Mucosa of stomach (tissue), 1 donor: ENCODE results near the gene R3HDML.
"Not testable (repeated sequence)": the region's sequence is repeated elsewhere in the genome, so short reads cannot be mapped to it uniquely, and the experiment has no call there.

Source experiments
- H3K27me3 ChIP-seq: one replicate; pipeline ENCODE4 v1.7.0; 2013; ENCODE audit warnings: mild to moderate bottlenecking, low read length; ENCODE audit not compliant: control insufficient read depth, insufficient read depth
- H3K36me3 ChIP-seq: one replicate; pipeline ENCODE4 v1.7.0; 2013; ENCODE audit warnings: low read length; ENCODE audit not compliant: control insufficient read depth, insufficient read depth
- H3K4me1 ChIP-seq: one replicate; pipeline ENCODE4 v1.7.0; 2013; ENCODE audit warnings: mild to moderate bottlenecking, low read length; ENCODE audit not compliant: control insufficient read depth, insufficient read depth
- H3K4me3 ChIP-seq: one replicate; pipeline ENCODE4 v1.7.0; 2013; ENCODE audit warnings: low read length
- H3K9ac ChIP-seq: one replicate; pipeline ENCODE4 v1.7.0; 2013; ENCODE audit warnings: mild to moderate bottlenecking, low read length, moderate library complexity
- H3K9me3 ChIP-seq: one replicate; pipeline ENCODE4 v1.7.0; 2013; ENCODE audit warnings: mild to moderate bottlenecking, low read length, moderate library complexity; ENCODE audit not compliant: control insufficient read depth
- donor health status: Pancreatic carcinoma.

Gene R3HDML

GRCh38 chr20:44334709-44335108 lies 2.1 kb upstream of the R3HDML start:
- no peak overlapping the region for H3K9ac ChIP-seq
- no peaks in the 10 kb centered on the region for H3K9me3 ChIP-seq
- no peak overlapping the region for H3K4me3 ChIP-seq
- no peaks in the 10 kb centered on the region for H3K4me1 ChIP-seq
- peaks cover 7% of the 10 kb centered on the region for H3K27me3 ChIP-seq
- H3K36me3 ChIP-seq, result no peaks in the 10 kb centered on the region

- Histone ChIP-seq H3K36me3 (no peaks in the 10 kb centered on the region), H3K4me1 (no peaks in the 10 kb centered on the region), H3K9ac (no peak overlapping the region), H3K27me3 (peaks cover 7% of the 10 kb centered on the region), H3K4me3 (no peak overlapping the region), H3K9me3 (no peaks in the 10 kb centered on the region)
Measured at GRCh38 chr20:44335675-44336074, 1.2 kb upstream of the R3HDML start.

- no peak overlapping the region for H3K4me3 ChIP-seq
- no peak overlapping the region for H3K9ac ChIP-seq
- peaks cover 7% of the 10 kb centered on the region for H3K27me3 ChIP-seq
- no peaks in the 10 kb centered on the region for H3K4me1 ChIP-seq
- no peaks in the 10 kb centered on the region for H3K9me3 ChIP-seq
- no peaks in the 10 kb centered on the region for H3K36me3 ChIP-seq
Measured at GRCh38 chr20:44336086-44336485, 757 bp upstream of the R3HDML start.

- no peaks in the 10 kb centered on the region for H3K4me1 ChIP-seq
- H3K4me3 ChIP-seq, result no peak overlapping the region
- H3K9ac ChIP-seq, result no peak overlapping the region
- H3K36me3 ChIP-seq, result no peaks in the 10 kb centered on the region
- H3K27me3 ChIP-seq, result peaks cover 3% of the 10 kb centered on the region
- H3K9me3 ChIP-seq, result no peaks in the 10 kb centered on the region
Measured at GRCh38 chr20:44342248-44342647, 5.4 kb downstream of the R3HDML start.

- H3K9ac ChIP-seq, result no peak overlapping the region
- H3K27me3 ChIP-seq, result peaks cover 2% of the 10 kb centered on the region
- H3K4me3 ChIP-seq, result no peak overlapping the region
- H3K4me1 ChIP-seq, result no peaks in the 10 kb centered on the region
- H3K9me3 ChIP-seq, result no peaks in the 10 kb centered on the region
- no peaks in the 10 kb centered on the region for H3K36me3 ChIP-seq
Measured at GRCh38 chr20:44343162-44343675, 6.4 kb downstream of the R3HDML start.

- Histone ChIP-seq H3K9ac (no peak overlapping the region), H3K4me3 (no peak overlapping the region), H3K27me3 (no peaks in the 10 kb centered on the region), H3K36me3 (no peaks in the 10 kb centered on the region), H3K9me3 (no peaks in the 10 kb centered on the region), H3K4me1 (no peaks in the 10 kb centered on the region)
Measured at GRCh38 chr20:44344723-44345122, 7.9 kb downstream of the R3HDML start.

GRCh38 chr20:44345147-44345546 lies 8.3 kb downstream of the R3HDML start:
- Histone ChIP-seq H3K27me3 (no peaks in the 10 kb centered on the region), H3K9ac (no peak overlapping the region), H3K9me3 (no peaks in the 10 kb centered on the region), H3K4me1 (no peaks in the 10 kb centered on the region), H3K4me3 (no peak overlapping the region), H3K36me3 (no peaks in the 10 kb centered on the region)

- not testable (repeated sequence) for H3K4me1 ChIP-seq, H3K9ac ChIP-seq, H3K9me3 ChIP-seq, H3K27me3 ChIP-seq, H3K36me3 ChIP-seq, H3K4me3 ChIP-seq
Measured at GRCh38 chr20:44345941-44346340, 9.1 kb downstream of the R3HDML start.

- H3K9me3 ChIP-seq, result no peaks in the 10 kb centered on the region
- H3K27me3 ChIP-seq, result no peaks in the 10 kb centered on the region
- no peak overlapping the region for H3K4me3 ChIP-seq
- no peak overlapping the region for H3K9ac ChIP-seq
- peaks cover 5% of the 10 kb centered on the region for H3K4me1 ChIP-seq
- H3K36me3 ChIP-seq, result no peaks in the 10 kb centered on the region
Measured at GRCh38 chr20:44348168-44348659, 11.4 kb downstream of the R3HDML start.

- Histone ChIP-seq H3K36me3 (no peaks in the 10 kb centered on the region), H3K9ac (no peak overlapping the region)
Measured at GRCh38 chr20:44349349-44349748, 12.5 kb downstream of the R3HDML start.

GRCh38 chr20:44350567-44350966 lies 13.7 kb downstream of the R3HDML start:
- Histone ChIP-seq H3K4me3 (no peak overlapping the region), H3K9me3 (no peaks in the 10 kb centered on the region), H3K9ac (no peak overlapping the region), H3K27me3 (no peaks in the 10 kb centered on the region), H3K4me1 (peaks cover 10% of the 10 kb centered on the region), H3K36me3 (no peaks in the 10 kb centered on the region)

More at GRCh38 chr20:44349349-44349748, 12.5 kb downstream of the R3HDML start:
- Histone ChIP-seq H3K4me3 (no peak overlapping the region), H3K4me1 (peaks cover 5% of the 10 kb centered on the region), H3K27me3 (no peaks in the 10 kb centered on the region), H3K9me3 (no peaks in the 10 kb centered on the region)

GRCh38 chr20:44354979-44355497 lies 18.2 kb downstream of the R3HDML start:
- Histone ChIP-seq H3K36me3 (no peaks in the 10 kb centered on the region), H3K9me3 (no peaks in the 10 kb centered on the region), H3K4me1 (peaks cover 29% of the 10 kb centered on the region), H3K9ac (peak overlapping the region; percentile 88), H3K27me3 (no peaks in the 10 kb centered on the region), H3K4me3 (peak overlapping the region; percentile 79)
